H1 (cell line): ENCODE results near the gene ZDHHC11. TPM values are rescaled to one million over a fixed set of nuclear protein-coding genes. Genes with fewer than 3 reads are reported as not detected.

Experiments used
- CTCF ChIA-PET: fragments of 300-600 bp; sonication (Branson Sonifier 250); formaldehyde crosslinking; loops from one replicate; lab custom pipeline; 2021; ENCODE audit not compliant: partially characterized antibody; lab: Charles Lee
- POLR2A ChIA-PET: fragments of 300-600 bp; sonication (Branson Sonifier 250); formaldehyde crosslinking; loops from one replicate; lab custom pipeline; 2021; ENCODE audit warnings: inconsistent platforms; ENCODE audit not compliant: partially characterized antibody; lab: Charles Lee
- DNase-seq, 2 experiments: peaks; one replicate each; pipeline versions ENCODE4 v3.0.0 to v3.0.0-alpha.2; 2010 to 2022; ENCODE audit warnings: low spot score in 2 of 2, low read depth in 1 of 2, mixed read lengths in 1 of 2
- FAIRE-seq: peaks from 2 replicates; lab custom pipeline; 2011; peaks lifted over from hg19 to GRCh38; lab: Jason Lieb, UNC
- H2AFZ ChIP-seq: 2 replicates; pipeline ENCODE4 v1.8.1; 2012; ENCODE audit warnings: low read length, inconsistent platforms
- H2AK5ac ChIP-seq: 2 replicates; pipeline ENCODE4 v1.6.1; 2013; ENCODE audit warnings: low read depth, low read length
- H2BK120ac ChIP-seq: replicated peaks from 2 replicates; pipeline ENCODE3; 2013; ENCODE audit warnings: low read depth, low read length, inconsistent platforms
- H2BK12ac ChIP-seq: 2 replicates; pipeline ENCODE4 v1.6.1; 2013; ENCODE audit warnings: low read depth, low read length
- H2BK15ac ChIP-seq: 2 replicates; pipeline ENCODE4 v1.6.1; 2013; ENCODE audit warnings: low read length
- H2BK20ac ChIP-seq: 2 replicates; pipeline ENCODE4 v1.6.1; 2013; ENCODE audit warnings: low read length
- H2BK5ac ChIP-seq: 2 replicates; pipeline ENCODE4 v1.6.1; 2013; ENCODE audit warnings: low read depth, low read length
- H3K14ac ChIP-seq: 2 replicates; pipeline ENCODE4 v1.6.1; 2013; ENCODE audit warnings: inconsistent platforms; ENCODE audit not compliant: insufficient read length
- H3K18ac ChIP-seq: 2 replicates; pipeline ENCODE4 v1.6.1; 2013; ENCODE audit warnings: low read length; ENCODE audit errors: extremely low read depth
- H3K23ac ChIP-seq: 2 replicates; pipeline ENCODE4 v1.6.1; 2013; ENCODE audit warnings: inconsistent platforms; ENCODE audit not compliant: insufficient read length
- H3K23me2 ChIP-seq: 2 replicates; pipeline ENCODE4 v1.6.1; 2013; ENCODE audit warnings: low read depth, low read length
- H3K27ac ChIP-seq: 2 replicates; pipeline ENCODE4 v1.6.1; 2011; ENCODE audit warnings: low read depth, low read length, inconsistent platforms
- H3K27me3 ChIP-seq, 4 experiments: replicated peaks in 1 of 4; 1 replicate in 1 of 4; 2 replicates in 3 of 4; pipeline versions ENCODE4 v1.6.1 to v1.8.1; 2011 to 2013; ENCODE audit warnings: low read length in 3 of 4, mild to moderate bottlenecking in 3 of 4, inconsistent platforms in 2 of 4, mixed read lengths in 2 of 4, moderate library complexity in 1 of 4; ENCODE audit not compliant: control insufficient read depth in 3 of 4, insufficient read depth in 3 of 4; ENCODE audit errors: extremely low read depth in 1 of 4
- H3K36me3 ChIP-seq, 4 experiments: 2 replicates each; pipeline versions ENCODE4 v1.6.1 to v1.8.1; 2011 to 2013; ENCODE audit warnings: mild to moderate bottlenecking in 4 of 4, low read length in 3 of 4, moderate library complexity in 2 of 4, control low read depth in 1 of 4, inconsistent platforms in 1 of 4; ENCODE audit not compliant: insufficient read depth in 4 of 4, control insufficient read depth in 2 of 4
- H3K4ac ChIP-seq: replicated peaks from 2 replicates; pipeline ENCODE3; 2013; ENCODE audit warnings: low read length, low read depth, mixed read lengths, inconsistent platforms; ENCODE audit not compliant: insufficient read length
- H3K4me1 ChIP-seq, 4 experiments: replicated peaks in 1 of 4; 1 replicate in 1 of 4; 2 replicates in 3 of 4; pipeline versions ENCODE4 v1.6.1 to v1.8.1; 2011 to 2013; ENCODE audit warnings: low read length in 3 of 4, inconsistent platforms in 2 of 4, mixed read lengths in 1 of 4; ENCODE audit not compliant: insufficient read depth in 4 of 4, control insufficient read depth in 3 of 4
- H3K4me2 ChIP-seq, 2 experiments: 2 replicates each; pipeline versions ENCODE4 v1.6.1 to v1.8.1; 2011 to 2013; ENCODE audit warnings: low read depth in 2 of 2, low read length in 2 of 2, control low read depth in 1 of 2, inconsistent platforms in 1 of 2, mild to moderate bottlenecking in 1 of 2; ENCODE audit not compliant: insufficient read depth in 1 of 2
- H3K4me3 ChIP-seq, 4 experiments: fragments of 200-600, 300-600 bp in 1 of 4; sonication (generic), shearing (Covaris generic), sonication (Bioruptor Twin) in 1 of 4; 2 replicates each; pipeline versions ENCODE4 v1.5.1 to v1.8.1; 2011 to 2016; ENCODE audit warnings: low read length in 4 of 4, low read depth in 3 of 4, control low read depth in 2 of 4, inconsistent platforms in 2 of 4, mild to moderate bottlenecking in 2 of 4, mixed read lengths in 1 of 4, moderate library complexity in 1 of 4; ENCODE audit not compliant: insufficient read depth in 2 of 4; ENCODE audit errors: extremely low read depth in 1 of 4
- H3K56ac ChIP-seq: replicated peaks from 2 replicates; pipeline ENCODE3; 2013; ENCODE audit warnings: low read depth, mild to moderate bottlenecking, mixed read lengths, low read length, inconsistent platforms; ENCODE audit not compliant: insufficient read length
- H3K79me1 ChIP-seq: 2 replicates; pipeline ENCODE4 v1.6.1; 2013; ENCODE audit warnings: low read depth, low read length, control low read depth
- H3K79me2 ChIP-seq, 2 experiments: 2 replicates each; pipeline versions ENCODE4 v1.6.1 to v1.8.1; 2012 to 2013; ENCODE audit warnings: low read length in 2 of 2, mild to moderate bottlenecking in 2 of 2, inconsistent platforms in 1 of 2; ENCODE audit not compliant: insufficient read depth in 2 of 2, control insufficient read depth in 1 of 2
- H3K9ac ChIP-seq, 4 experiments: replicated peaks in 1 of 4; 1 replicate in 1 of 4; 2 replicates in 3 of 4; pipeline versions ENCODE4 v1.6.1 to v1.8.1; 2011 to 2013; ENCODE audit warnings: low read depth in 3 of 4, low read length in 3 of 4, control low read depth in 2 of 4, mild to moderate bottlenecking in 2 of 4, moderate library complexity in 2 of 4, inconsistent platforms in 1 of 4; ENCODE audit errors: extremely low read depth in 1 of 4
- H3K9me3 ChIP-seq, 2 experiments: 2 replicates each; pipeline versions ENCODE4 v1.6.1 to v1.8.1; 2012 to 2013; ENCODE audit warnings: mild to moderate bottlenecking in 2 of 2, moderate library complexity in 2 of 2, control low read depth in 1 of 2, inconsistent platforms in 1 of 2, low read depth in 1 of 2, low read length in 1 of 2, mixed read lengths in 1 of 2; ENCODE audit not compliant: insufficient read depth in 2 of 2
- H4K20me1 ChIP-seq, 2 experiments: replicated peaks in 1 of 2; 2 replicates each; pipeline versions ENCODE3 to v1.8.1; 2011 to 2013; ENCODE audit warnings: inconsistent platforms in 2 of 2, low read length in 2 of 2, mild to moderate bottlenecking in 1 of 2; ENCODE audit not compliant: insufficient read depth in 2 of 2, control insufficient read depth in 1 of 2
- H4K5ac ChIP-seq: 2 replicates; pipeline ENCODE4 v1.6.1; 2013; ENCODE audit warnings: low read length, low read depth, mixed read lengths, inconsistent platforms; ENCODE audit not compliant: insufficient read length
- H4K8ac ChIP-seq: 2 replicates; pipeline ENCODE4 v1.8.0; 2013; ENCODE audit warnings: mild to moderate bottlenecking, moderate library complexity, low read length, inconsistent platforms; ENCODE audit not compliant: insufficient read depth; ENCODE audit errors: extremely low read depth
- H4K91ac ChIP-seq: replicated peaks from 2 replicates; pipeline ENCODE3; 2013; ENCODE audit warnings: low read length, mixed read lengths, inconsistent platforms; ENCODE audit not compliant: insufficient read length
- CREB1 ChIP-seq: IDR thresholded peaks from 2 replicates; pipeline ENCODE4 v1.6.1; 2012; ENCODE audit warnings: inconsistent platforms
- GABPA ChIP-seq: IDR thresholded peaks from 2 replicates; pipeline ENCODE4 v1.6.1; 2011; ENCODE audit warnings: mild to moderate bottlenecking, low read length, moderate library complexity, borderline replicate concordance; ENCODE audit not compliant: insufficient read depth
- GTF2F1 ChIP-seq: IDR thresholded peaks from 2 replicates; pipeline ENCODE4 v1.6.1; 2012; ENCODE audit warnings: low read depth, low read length, improper control_type of control experiment, borderline replicate concordance
- JUN ChIP-seq: IDR thresholded peaks from 2 replicates; pipeline ENCODE4 v1.6.1; 2011; ENCODE audit warnings: low read depth, mild to moderate bottlenecking, improper control_type of control experiment, low read length
- JUND ChIP-seq: IDR thresholded peaks from 2 replicates; pipeline ENCODE4 v1.6.1; 2011; ENCODE audit warnings: mild to moderate bottlenecking, improper control_type of control experiment, low read length
- WGBS, 2 experiments: shearing (Covaris generic) in 1 of 2; methylation state at CpG; one replicate each; pipeline versions ENCODE4 v1.1.6 to v1.1.7; 2013 to 2015; ENCODE audit warnings: low lambda C conversion rate in 2 of 2, mixed read lengths in 2 of 2, inconsistent platforms in 1 of 2, low coverage in 1 of 2, missing lambda C conversion rate in 1 of 2; ENCODE audit not compliant: insufficient replicate concordance in 2 of 2, insufficient coverage in 1 of 2, insufficient read length in 1 of 2; ENCODE audit errors: extremely low coverage in 1 of 2, missing lambda C conversion rate in 1 of 2; 5-methylcytosine and 5-hydroxymethylcytosine counted together
- polyA plus RNA-seq, 7 experiments: library from polyadenylated mRNA; depleted of rRNA in 3 of 7; stranded (reverse) in 5 of 7; unstranded in 2 of 7; fragments of >200 nt in 5 of 7; fragments of 200-250 nt in 2 of 7; gene quantifications; 1 replicate in 5 of 7; 2 replicates in 1 of 7; 4 replicates in 1 of 7; pipeline versions ENCODE4 v1.2.1 to v1.2.3, GENCODE V29; 2011 to 2013; ENCODE audit warnings: missing spikeins in 2 of 7, mixed read lengths in 2 of 7
- total RNA-seq: library from RNA; stranded (reverse); fragmentation: NEBNext Ultra II Directional; extraction: Animal tissue kit (Norgen Biotek cat#: 25700); gene quantifications from 2 replicates; pipeline ENCODE4 v1.2.1, GENCODE V29; 2021
- TF ChIP-seq, protein P1 (sequence below): IDR thresholded peaks from 2 replicates; pipeline ENCODE4 v1.6.1; 2012; ENCODE audit warnings: inconsistent platforms

Gene ZDHHC11
- total and polyA plus RNA-seq, 2 of the 8 experiments (the other 6 are each of a cell fraction or from before 2014, with no cell fraction given), result 4.7 to 16.6 TPM

DNA sequence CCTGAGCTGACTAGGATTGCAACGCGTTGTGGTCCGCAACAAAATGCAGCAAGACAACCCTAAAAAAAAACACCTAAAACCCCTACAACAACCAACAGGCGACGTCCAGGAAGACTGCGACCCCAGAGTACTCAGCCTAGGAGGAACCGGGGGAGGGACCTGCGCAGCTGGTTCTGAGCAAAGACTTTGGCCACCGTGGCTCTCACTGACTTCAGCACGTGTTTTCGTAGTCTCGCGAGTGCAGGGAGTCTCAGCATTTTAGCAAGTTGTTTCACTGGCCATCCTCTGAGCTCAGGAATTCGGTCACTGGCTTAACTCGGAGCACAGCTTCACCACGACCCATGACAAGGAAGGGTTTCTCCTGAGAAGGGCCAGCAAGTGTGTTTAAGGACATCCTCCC lies 8.6 kb upstream of the ZDHHC11 start:
- Histone ChIP-seq H3K4ac (no peak overlapping the region), H3K23ac (no peak overlapping the region), H3K56ac (no peak overlapping the region), H3K4me3 (no peak overlapping the region), H2BK12ac (no peak overlapping the region), H4K91ac (no peak overlapping the region), H3K79me1 (peaks cover 4% of the 10 kb centered on the region), H2AFZ (no peak overlapping the region), H2BK20ac (no peak overlapping the region), H3K4me1 (no peaks in the 10 kb centered on the region), H3K14ac (no peak overlapping the region), H3K79me2 (no peaks in the 10 kb centered on the region), H2AK5ac (no peak overlapping the region), H3K27me3 (no peaks in the 10 kb centered on the region), H4K5ac (no peak overlapping the region), H3K9me3 (no peaks in the 10 kb centered on the region), H3K23me2 (peaks cover 11% of the 10 kb centered on the region; the same call in 1 of the 2 replicates), H2BK5ac (no peak overlapping the region), H2BK120ac (no peak overlapping the region), H2BK15ac (no peak overlapping the region), H3K4me2 (no peak overlapping the region), H4K8ac (no peak overlapping the region), H3K36me3 (peaks cover 4 to 18% (median 15%) of the 10 kb centered on the region in 4 experiments; a peak in 6 of 8 replicates), H3K27ac (no peak overlapping the region), H3K18ac (no peak overlapping the region), H3K9ac (no peak overlapping the region), H4K20me1 (peaks cover 3 to 33% of the 10 kb centered on the region in 2 experiments)
- no peak for FAIRE-seq
- ChIA-PET POLR2A (interaction anchor here (1.8 to 2.1 kb wide), 2 partner anchors 9 to 31 kb away, joined by 5 to 20 read pairs; partner anchors contain the start of gene ZDHHC11), CTCF (interaction anchor here (0.9 to 3.3 kb wide), 3 partner anchors 10 to 190 kb away, joined by 3 to 12 read pairs (median 4); no protein-coding TSS in a partner anchor)
- TF ChIP-seq CREB1 (no peak), JUND (no peak), JUN (no peak), GTF2F1 (no peak), GABPA (no peak)
- TF ChIP-seq, protein P1, sequence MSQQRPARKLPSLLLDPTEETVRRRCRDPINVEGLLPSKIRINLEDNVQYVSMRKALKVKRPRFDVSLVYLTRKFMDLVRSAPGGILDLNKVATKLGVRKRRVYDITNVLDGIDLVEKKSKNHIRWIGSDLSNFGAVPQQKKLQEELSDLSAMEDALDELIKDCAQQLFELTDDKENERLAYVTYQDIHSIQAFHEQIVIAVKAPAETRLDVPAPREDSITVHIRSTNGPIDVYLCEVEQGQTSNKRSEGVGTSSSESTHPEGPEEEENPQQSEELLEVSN, result no peak
- WGBS, 2 experiments, result 93% methylated on average over 16 of the region's 16 CpGs; no CpG with 5 or more reads in 1 of the 2 experiments
- DNase-seq, result no peak
